Measurements from ENCODE around the gene DNLZ. TPM values are rescaled to one million over a fixed set of nuclear protein-coding genes. Genes with fewer than 3 reads are reported as not detected.

Gene DNLZ
- total and polyA plus RNA-seq, 2 of the 4 experiments (the other 2 are of a cell fraction): 2.0 to 11.4 TPM

GRCh38 chr9:136387217-136387616, 23.7 kb upstream of the DNLZ start:
- Histone ChIP-seq H4K20me1 (ENCODE audit: insufficient read depth, low read length) (no peaks in the 10 kb centered on the region), H3K79me1 (ENCODE audit: low read depth in 1 of 2, low read length in 2 of 2) (peaks cover 3 to 4% of the 10 kb centered on the region in 2 experiments; a peak in 2 of 4 replicates), H3K27me3 (ENCODE audit: control insufficient read depth, insufficient read depth, low read length) (no peaks in the 10 kb centered on the region), H3K36me3 (ENCODE audit: control insufficient read depth, insufficient read depth, low read length) (peaks cover 73% of the 10 kb centered on the region), H3K9ac (ENCODE audit: low read depth, low read length) (no peak overlapping the region), H4K8ac (ENCODE audit: low read depth in 2 of 2, low read length in 2 of 2) (no peak overlapping the region), H2BK20ac (ENCODE audit: low read depth, low read length) (no peak overlapping the region), H2AFZ (replicated peaks; ENCODE audit: low read length, poor library complexity) (no peak overlapping the region), H2AK9ac (replicated peaks; ENCODE audit: low read depth, low read length, poor library complexity) (no peak overlapping the region), H3K27ac (ENCODE audit: insufficient read depth, low read length) (no peak overlapping the region), H3K56ac (ENCODE audit: extremely low read depth, insufficient read depth, low read length) (no peak overlapping the region), H2AK5ac (ENCODE audit: low read depth, low read length) (no peak overlapping the region), H3K4me2 (ENCODE audit: low read depth, low read length) (no peak overlapping the region), H3K4ac (ENCODE audit: low read depth, low read length) (no peak overlapping the region), H4K91ac (ENCODE audit: insufficient read depth, low read depth, low read length) (no peak overlapping the region), H3K14ac (replicated peaks; ENCODE audit: low read depth, low read length) (no peak overlapping the region), H2BK120ac (ENCODE audit: low read depth, low read length) (no peak overlapping the region), H3K23ac (ENCODE audit: low read depth, low read length) (no peak overlapping the region), H4K5ac (ENCODE audit: low read depth, low read length) (no peak overlapping the region), H3K9me3 (ENCODE audit: control insufficient read depth, insufficient read depth, low read length) (no peaks in the 10 kb centered on the region), H2BK5ac (ENCODE audit: low read depth, low read length, poor library complexity, severe bottlenecking) (no peak overlapping the region), H3K18ac (ENCODE audit: low read depth, low read length) (no peak overlapping the region), H2BK15ac (ENCODE audit: low read depth, low read length) (no peak overlapping the region), H3K4me1 (ENCODE audit: control insufficient read depth, insufficient read depth, low read length) (no peaks in the 10 kb centered on the region), H3K9me1 (ENCODE audit: insufficient read depth, low read length) (no peaks in the 10 kb centered on the region), H3K4me3 (ENCODE audit: insufficient read depth, low read depth, low read length) (no peak overlapping the region)
- ChIA-PET CTCF (no interaction called here), POLR2A (ENCODE audit: unreplicated experiment) (no interaction called here)
- intact Hi-C loops (cut with micrococcal nuclease): no loop called here
- in situ Hi-C loops (cut with MboI; ENCODE audit: low sequenced_read_pairs): no loop called here
- WGBS, 2 experiments (ENCODE audit: extremely low coverage in 2 of 2, insufficient read length in 1 of 2): 97% methylated on average over 17 of the region's 19 CpGs; no CpG with 5 or more reads in 1 of the 2 experiments
- no peak for DNase-seq
- ATAC-seq (ENCODE audit: low read depth): no peak
- dilution Hi-C loops (cut with HindIII; ENCODE audit: low sequenced_read_pairs, unreplicated experiment): no loop called here
- TF ChIP-seq CEBPB (IDR thresholded peaks at IDR 0.05; ENCODE audit: low read depth, low read length) (no peak), USF2 (IDR thresholded peaks at IDR 0.05; ENCODE audit: low read depth, low read length) (no peak), RFX5 (IDR thresholded peaks at IDR 0.05; ENCODE audit: low read depth, low read length) (no peak), ELK1 (IDR thresholded peaks at IDR 0.05; ENCODE audit: borderline replicate concordance, low read depth, low read length) (no peak)
- BruUV-seq (replicated peaks): no TSS peak
